PFSK-1 (cell line): ENCODE results near the gene KBTBD3.

Experiments
- POLR2AphosphoS5 ChIP-seq: IDR thresholded peaks from 2 replicates; pipeline ENCODE4 v1.6.1; 2012; ENCODE audit warnings: low read depth, mild to moderate bottlenecking, control low read depth, low read length, moderate library complexity
- SIN3A ChIP-seq: IDR thresholded peaks from 2 replicates; pipeline ENCODE4 v1.6.1; 2012; ENCODE audit warnings: mild to moderate bottlenecking, low read length, moderate library complexity, borderline replicate concordance; ENCODE audit not compliant: insufficient read depth
- TF ChIP-seq, protein P1 (sequence below), 2 experiments: IDR thresholded peaks; 2 replicates each; pipeline versions ENCODE4 v1.6.1 to v1.8.0; 2011 to 2012; ENCODE audit warnings: low read depth in 2 of 2, low read length in 2 of 2, control low read depth in 1 of 2, inconsistent platforms in 1 of 2, mild to moderate bottlenecking in 1 of 2, moderate library complexity in 1 of 2; ENCODE audit not compliant: insufficient read depth in 1 of 2

DNA sequence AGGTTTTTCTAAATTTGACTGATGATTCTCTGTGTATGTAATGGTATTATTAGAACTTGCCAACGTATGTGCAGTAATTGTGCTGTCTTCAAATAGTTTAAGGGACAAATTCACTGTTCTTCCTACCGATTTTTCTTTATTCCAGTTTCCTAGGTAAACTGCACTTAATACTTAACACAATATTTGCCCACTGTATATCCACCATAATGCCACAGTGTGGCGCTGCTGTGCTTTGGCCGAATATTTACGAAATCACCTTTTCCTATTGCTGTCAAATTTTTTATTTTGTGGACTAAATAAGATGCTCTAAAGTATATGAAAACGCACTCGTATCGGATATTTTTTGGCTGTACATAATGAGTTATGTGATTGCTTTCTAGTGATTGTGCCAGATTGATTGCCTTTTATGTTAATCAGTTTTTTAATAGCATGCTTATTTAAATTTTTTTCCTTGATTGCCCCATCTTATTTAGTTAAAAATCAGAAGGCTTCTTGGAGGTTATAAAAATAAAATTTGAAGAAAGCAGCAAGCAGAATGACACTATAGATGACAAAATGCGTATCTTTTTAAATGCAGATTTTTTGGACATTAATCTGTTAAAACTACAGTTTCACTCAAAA lies 10.8 kb upstream of the KBTBD3 start:
- TF ChIP-seq, protein P1, sequence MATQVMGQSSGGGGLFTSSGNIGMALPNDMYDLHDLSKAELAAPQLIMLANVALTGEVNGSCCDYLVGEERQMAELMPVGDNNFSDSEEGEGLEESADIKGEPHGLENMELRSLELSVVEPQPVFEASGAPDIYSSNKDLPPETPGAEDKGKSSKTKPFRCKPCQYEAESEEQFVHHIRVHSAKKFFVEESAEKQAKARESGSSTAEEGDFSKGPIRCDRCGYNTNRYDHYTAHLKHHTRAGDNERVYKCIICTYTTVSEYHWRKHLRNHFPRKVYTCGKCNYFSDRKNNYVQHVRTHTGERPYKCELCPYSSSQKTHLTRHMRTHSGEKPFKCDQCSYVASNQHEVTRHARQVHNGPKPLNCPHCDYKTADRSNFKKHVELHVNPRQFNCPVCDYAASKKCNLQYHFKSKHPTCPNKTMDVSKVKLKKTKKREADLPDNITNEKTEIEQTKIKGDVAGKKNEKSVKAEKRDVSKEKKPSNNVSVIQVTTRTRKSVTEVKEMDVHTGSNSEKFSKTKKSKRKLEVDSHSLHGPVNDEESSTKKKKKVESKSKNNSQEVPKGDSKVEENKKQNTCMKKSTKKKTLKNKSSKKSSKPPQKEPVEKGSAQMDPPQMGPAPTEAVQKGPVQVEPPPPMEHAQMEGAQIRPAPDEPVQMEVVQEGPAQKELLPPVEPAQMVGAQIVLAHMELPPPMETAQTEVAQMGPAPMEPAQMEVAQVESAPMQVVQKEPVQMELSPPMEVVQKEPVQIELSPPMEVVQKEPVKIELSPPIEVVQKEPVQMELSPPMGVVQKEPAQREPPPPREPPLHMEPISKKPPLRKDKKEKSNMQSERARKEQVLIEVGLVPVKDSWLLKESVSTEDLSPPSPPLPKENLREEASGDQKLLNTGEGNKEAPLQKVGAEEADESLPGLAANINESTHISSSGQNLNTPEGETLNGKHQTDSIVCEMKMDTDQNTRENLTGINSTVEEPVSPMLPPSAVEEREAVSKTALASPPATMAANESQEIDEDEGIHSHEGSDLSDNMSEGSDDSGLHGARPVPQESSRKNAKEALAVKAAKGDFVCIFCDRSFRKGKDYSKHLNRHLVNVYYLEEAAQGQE (IDR thresholded peaks at IDR 0.05; ENCODE audit: insufficient read depth in 1 of 2, low read depth in 2 of 2, low read length in 2 of 2) = no peak
- TF ChIP-seq POLR2AphosphoS5 (no peak), SIN3A (no peak)
